Cardiac septum (tissue), 1 donor: ENCODE data around the gene ZBTB38. TPM values are rescaled to one million over a fixed set of nuclear protein-coding genes. Genes with fewer than 3 reads are reported as not detected.

Experiments used
- DNase-seq: peaks from one replicate; pipeline ENCODE4 v3.0.0-alpha.2; 2020; ENCODE audit warnings: low spot score
- intact Hi-C: fragments of 100-400 bp; cut with DNase I; formaldehyde crosslinking; loops from one replicate; pipeline ENCODE4 v1.14.0; 2022
- total RNA-seq: library from RNA; stranded (reverse); fragmentation: NEBNext Ultra II Directional; extraction: Animal tissue kit (Norgen Biotek cat#: 25700); gene quantifications from one replicate; pipeline ENCODE4 v1.2.1, GENCODE V29; 2021
- donor health status: DM: no; HTN: no; CAD: no.

Gene ZBTB38
- total RNA-seq, 1 donor from 2014 or later: 119 TPM

DNA sequence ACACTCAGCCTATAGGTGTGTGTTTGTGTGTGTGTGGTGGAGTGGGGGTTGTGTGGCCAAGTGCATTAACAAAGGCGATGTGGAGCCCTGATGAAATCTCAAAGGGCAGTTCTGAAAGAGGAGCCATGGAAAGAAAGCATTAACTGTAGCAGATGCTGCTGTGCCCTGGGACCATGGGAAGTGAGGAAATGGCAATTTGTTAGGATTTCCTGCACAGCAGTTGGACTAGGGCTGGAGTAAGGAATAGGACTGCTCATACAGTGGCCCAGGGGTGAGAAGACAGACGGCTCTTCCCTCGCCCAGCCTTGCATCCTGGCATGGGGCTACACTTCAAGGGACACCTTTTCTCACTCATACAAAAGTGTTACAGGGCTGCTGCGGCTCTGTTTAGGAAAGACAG lies 12.3 kb upstream of the ZBTB38 start:
- no peak for DNase-seq
- intact Hi-C loops: no loop called here

- DNase-seq: no peak
These were observed 7.3 kb upstream of the ZBTB38 start for GRCh38 chr3:141360888-141361598.

DNA sequence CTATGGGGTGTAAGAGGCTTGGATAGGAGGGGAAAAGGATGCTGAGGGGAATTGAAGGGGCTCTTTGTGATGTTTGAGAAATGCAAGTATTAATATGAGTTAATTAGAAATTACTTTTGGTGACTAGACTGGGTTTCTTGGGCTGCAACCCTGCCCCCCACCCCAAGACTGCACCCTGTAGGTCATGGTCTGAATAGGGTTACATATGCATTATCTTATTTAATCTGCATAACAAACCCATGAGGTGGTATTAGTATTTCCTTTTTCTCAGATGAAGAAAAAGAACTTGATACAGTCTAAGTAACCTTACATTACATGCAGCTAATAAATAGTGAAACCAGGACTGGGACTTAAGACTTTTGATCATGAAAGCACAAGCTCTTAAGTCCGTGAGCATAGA lies 5.6 kb upstream of the ZBTB38 start:
- intact Hi-C loops: loop anchor here (10.0 kb wide), 1 partner anchor 202 kb away; no protein-coding TSS in a partner anchor
- DNase-seq: no peak

More at GRCh38 chr3:141360888-141361598, 7.3 kb upstream of the ZBTB38 start:
- intact Hi-C loops: loop anchor here (1.0 to 10.0 kb wide), 3 partner anchors 48 to 204 kb away; no protein-coding TSS in a partner anchor

- no peak for DNase-seq
- intact Hi-C loops: loop anchor here (10.0 kb wide), 1 partner anchor 200 kb away; no protein-coding TSS in a partner anchor
These were observed 3.1 kb upstream of the ZBTB38 start for GRCh38 chr3:141365201-141365600.

GRCh38 chr3:141366285-141367037 lies 1.8 kb upstream of the ZBTB38 start:
- no peak for DNase-seq
- intact Hi-C loops: loop anchor here (1.0 to 10.0 kb wide), 2 partner anchors 35 to 198 kb away; no protein-coding TSS in a partner anchor

GRCh38 chr3:141367038-141367730 lies 1.1 kb upstream of the ZBTB38 start:
- intact Hi-C loops: loop anchor here (1.0 to 10.0 kb wide), 2 partner anchors 36 to 198 kb away; no protein-coding TSS in a partner anchor
- DNase-seq: no peak

GRCh38 chr3:141368925-141369794 lies 856 bp downstream of the ZBTB38 start:
- no peak for DNase-seq
- intact Hi-C loops: loop anchor here (1.0 to 10.0 kb wide), 5 partner anchors 33 to 196 kb away; no protein-coding TSS in a partner anchor

DNA sequence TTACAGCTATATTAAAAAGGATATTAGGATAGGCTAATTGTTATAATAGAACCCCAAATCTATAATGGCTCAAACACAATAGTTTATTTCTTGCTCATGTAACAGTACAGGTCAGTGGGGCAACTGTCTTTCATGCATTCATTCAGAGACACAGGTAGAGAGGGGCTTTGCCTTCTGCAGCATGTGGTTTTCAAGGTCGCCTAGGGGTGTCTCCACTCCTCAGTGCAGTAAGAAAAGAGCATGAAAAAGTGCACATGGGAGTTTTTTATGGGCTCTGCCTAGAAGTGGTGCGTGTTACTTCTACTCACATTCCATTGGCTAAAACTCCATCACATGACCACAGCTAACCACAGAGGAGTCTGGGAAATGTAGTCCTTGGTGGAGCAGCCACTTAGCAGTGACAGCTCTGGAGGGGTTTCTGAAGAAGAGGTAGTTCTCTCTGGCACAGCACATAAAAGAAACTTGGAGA lies 1.8 kb downstream of the ZBTB38 start:
- intact Hi-C loops: no loop called here
- DNase-seq: no peak

GRCh38 chr3:141371882-141372281 lies 3.6 kb downstream of the ZBTB38 start:
- intact Hi-C loops: no loop called here
- no peak for DNase-seq

DNA sequence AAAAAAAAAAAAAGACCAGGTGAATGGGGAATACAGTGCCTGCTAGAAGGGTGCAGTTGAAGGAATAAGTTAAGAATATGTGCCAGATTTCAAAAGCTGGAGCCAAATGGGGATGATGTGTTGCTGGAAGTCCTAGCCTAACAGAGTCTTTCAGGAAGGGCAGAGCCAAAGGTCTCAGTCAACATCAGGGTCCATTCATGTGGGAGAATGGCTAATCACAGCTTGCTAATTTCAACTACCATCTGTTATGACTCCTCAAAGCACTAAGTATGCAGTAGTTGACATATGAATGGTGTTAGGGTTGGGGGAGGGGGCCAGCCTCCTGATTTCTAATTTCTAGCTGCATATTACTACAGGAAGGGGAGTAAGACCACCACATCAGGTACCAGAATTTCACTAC lies 4.4 kb downstream of the ZBTB38 start:
- DNase-seq: no peak
- intact Hi-C loops: no loop called here

DNA sequence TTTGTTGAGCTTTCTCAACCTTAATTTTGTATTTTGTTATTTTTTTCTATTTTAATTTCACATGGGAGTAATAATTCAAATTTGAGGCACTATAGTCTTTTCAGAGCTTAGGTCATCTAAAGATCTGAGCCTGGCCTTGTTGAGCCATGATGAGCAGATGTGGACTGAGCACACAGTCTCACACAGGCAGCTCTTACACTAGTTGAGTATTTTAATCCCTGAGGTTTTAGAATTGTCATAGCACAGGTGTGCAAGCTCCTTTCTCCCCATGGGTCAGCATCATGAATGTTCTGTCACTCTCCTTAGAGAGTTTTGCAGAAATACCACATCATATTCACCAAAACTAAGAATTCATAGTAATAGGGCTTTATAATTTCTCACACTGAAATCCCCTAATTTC lies 4.9 kb downstream of the ZBTB38 start:
- intact Hi-C loops: no loop called here
- DNase-seq: no peak

DNA sequence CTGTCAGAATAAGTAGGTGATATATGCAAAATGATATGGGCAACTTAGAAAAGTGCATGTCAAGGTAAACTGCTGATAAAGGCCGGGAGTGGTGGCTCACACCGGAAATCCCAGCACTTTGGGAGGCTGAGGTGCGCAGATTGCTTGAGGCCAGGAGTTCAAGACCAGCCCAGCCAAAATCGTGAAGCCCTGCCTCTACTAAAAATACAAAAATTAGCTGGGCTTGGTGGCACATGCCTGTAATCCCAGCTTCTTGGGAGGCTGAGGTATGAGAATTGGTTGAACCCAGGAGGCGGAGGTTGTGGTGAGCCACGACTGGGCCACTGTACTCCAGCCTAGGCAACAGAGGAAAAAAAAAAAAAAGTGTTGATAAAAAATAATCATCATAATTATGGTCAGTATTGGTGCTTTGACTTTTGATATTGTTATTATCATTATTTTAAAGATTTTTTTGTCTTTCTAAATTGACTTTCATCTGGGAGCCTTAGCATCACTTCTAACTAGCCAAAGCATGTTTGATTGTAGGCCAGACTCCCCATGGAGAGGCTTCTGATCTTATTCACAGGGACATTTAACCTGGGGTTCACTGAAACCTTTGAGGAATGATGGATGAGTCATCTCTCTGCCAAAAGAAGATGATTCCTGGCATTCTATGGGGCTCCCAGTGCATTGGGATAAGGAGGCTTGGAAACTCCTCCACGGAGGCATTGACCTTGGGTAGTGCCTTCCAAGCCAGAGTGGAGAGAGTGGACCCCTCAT lies 5.6 kb downstream of the ZBTB38 start:
- intact Hi-C loops: no loop called here
- no peak for DNase-seq

- intact Hi-C loops: no loop called here
- no peak for DNase-seq
These were observed 7.3 kb downstream of the ZBTB38 start for GRCh38 chr3:141375381-141376301.

DNA sequence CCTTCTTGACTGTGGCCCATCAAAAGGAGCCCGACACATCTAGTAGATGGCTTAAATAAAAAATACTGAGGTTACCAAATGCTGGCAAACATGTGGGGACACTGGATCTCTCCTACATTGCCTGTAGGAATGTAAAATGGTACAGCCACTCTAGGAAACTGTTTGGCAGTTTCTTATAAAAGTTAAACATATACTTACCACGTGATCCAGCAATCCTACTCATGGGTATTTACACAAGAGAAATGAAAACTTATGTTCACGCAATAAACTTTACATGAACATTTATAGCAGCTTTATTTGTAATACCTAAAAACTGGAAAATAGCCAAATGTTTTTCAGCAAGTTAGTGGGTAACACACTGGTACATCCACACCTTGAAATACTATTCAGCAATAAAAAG lies 9.1 kb downstream of the ZBTB38 start:
- intact Hi-C loops: no loop called here
- no peak for DNase-seq

- intact Hi-C loops: no loop called here
- DNase-seq: no peak
These were observed 10.3 kb downstream of the ZBTB38 start for GRCh38 chr3:141378556-141378955.

DNA sequence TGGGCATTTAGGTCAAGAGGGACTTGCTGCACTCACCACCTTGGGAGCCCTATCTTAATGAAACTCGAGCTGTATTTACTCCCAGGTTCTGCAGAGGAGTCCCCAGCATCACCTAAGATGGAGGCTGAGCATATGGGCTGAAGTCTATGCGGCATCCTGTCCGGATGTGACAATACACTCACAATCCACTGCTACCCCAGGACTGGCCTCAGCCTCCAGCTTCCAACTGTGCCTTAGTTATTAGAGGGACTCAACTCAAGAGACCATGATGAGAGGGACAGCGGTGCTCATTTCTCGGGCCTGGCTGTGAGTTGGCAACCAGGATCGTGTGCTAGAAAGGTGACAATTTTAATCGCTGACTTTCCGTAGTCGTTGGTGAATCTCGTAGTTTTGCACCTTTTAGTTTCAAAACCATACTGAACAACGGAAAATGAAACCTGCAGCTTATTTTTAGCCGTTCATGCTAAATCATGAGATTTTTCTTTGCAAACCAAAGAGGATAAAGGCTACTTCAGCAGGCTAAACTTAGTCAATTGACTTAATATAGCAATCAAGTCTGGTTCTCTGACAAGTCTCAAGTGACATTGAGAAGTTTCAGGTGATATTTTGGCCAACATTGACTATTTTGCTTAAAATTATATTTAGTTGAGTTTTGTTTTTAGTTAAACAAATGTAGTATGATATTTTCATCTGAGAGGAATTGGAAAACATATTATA lies 11.1 kb downstream of the ZBTB38 start:
- intact Hi-C loops: no loop called here

DNA sequence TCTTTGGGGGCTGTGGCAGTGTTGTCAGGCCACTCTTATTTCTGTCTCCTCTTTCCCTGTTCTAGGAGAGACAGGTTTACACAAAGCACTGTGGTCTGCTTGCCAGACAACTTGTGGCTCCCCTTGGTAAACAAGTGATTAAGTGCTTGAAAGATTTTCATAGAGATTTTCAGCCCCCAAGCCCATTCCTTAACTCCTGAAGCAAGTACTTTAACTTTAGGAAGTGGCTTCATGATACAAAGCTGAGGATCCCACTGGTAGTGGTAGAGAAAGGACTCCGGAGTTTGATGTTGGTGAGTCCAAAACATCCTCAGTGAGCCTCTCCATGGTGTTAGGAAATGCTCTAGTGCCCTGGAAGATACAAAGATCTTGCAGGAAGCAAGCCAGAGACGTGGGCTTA lies 12.0 kb downstream of the ZBTB38 start:
- intact Hi-C loops: no loop called here
- no peak for DNase-seq

More for the DNA sequence above, 11.1 kb downstream of the ZBTB38 start:
- DNase-seq: no peak
